DOHH2 (cell line): ENCODE data around the gene TVP23B.
"Not testable (repeated sequence)": the region's sequence is repeated elsewhere in the genome, so short reads cannot be mapped to it uniquely, and the experiment has no call there.

Experiments used
- H3F3A ChIP-seq: fragments of 200-600 bp; sonication (generic), shearing (Covaris generic); 2 replicates; pipeline ENCODE4 v1.6.0; 2016; ENCODE audit warnings: antibody characterized with exemption, mild to moderate bottlenecking; ENCODE audit not compliant: control insufficient read depth, insufficient read depth
- H3K27ac ChIP-seq: fragments of 200-600 bp; sonication (generic); 2 replicates; pipeline ENCODE4 v1.5.1; 2014; ENCODE audit warnings: low read depth, mild to moderate bottlenecking, low read length, moderate library complexity
- H3K27me3 ChIP-seq: fragments of 200-600 bp; sonication (generic); 2 replicates; pipeline ENCODE4 v1.6.1; 2014; ENCODE audit warnings: mild to moderate bottlenecking, low read length, mixed read lengths; ENCODE audit not compliant: control insufficient read depth
- H3K36me3 ChIP-seq: fragments of 200-600 bp; sonication (generic); 2 replicates; pipeline ENCODE4 v1.6.1; 2014; ENCODE audit warnings: mild to moderate bottlenecking, low read length, moderate library complexity, mixed read lengths; ENCODE audit not compliant: control insufficient read depth
- H3K4me1 ChIP-seq: fragments of 200-600 bp; sonication (generic); 2 replicates; pipeline ENCODE4 v1.6.1; 2014; ENCODE audit warnings: mild to moderate bottlenecking, low read length, mixed read lengths; ENCODE audit not compliant: control insufficient read depth
- H3K4me2 ChIP-seq: fragments of 200-600 bp; sonication (generic); 2 replicates; pipeline ENCODE4 v1.6.0; 2014; ENCODE audit warnings: mild to moderate bottlenecking, low read length, moderate library complexity
- H3K4me3 ChIP-seq: fragments of 200-600 bp; sonication (generic); 2 replicates; pipeline ENCODE4 v1.5.1; 2014; ENCODE audit warnings: mild to moderate bottlenecking, low read length, mixed read lengths
- H3K79me2 ChIP-seq: fragments of 200-600 bp; sonication (generic); 2 replicates; pipeline ENCODE4 v1.6.1; 2014; ENCODE audit warnings: mild to moderate bottlenecking, low read length, mixed read lengths; ENCODE audit not compliant: control insufficient read depth
- H3K9me2 ChIP-seq: fragments of 200-600 bp; sonication (generic); replicated peaks from 2 replicates; pipeline ENCODE4 v1.6.1; 2014; ENCODE audit warnings: mild to moderate bottlenecking, low read length, mixed read lengths; ENCODE audit not compliant: control insufficient read depth
- H3K9me3 ChIP-seq: fragments of 200-600 bp; sonication (generic); 2 replicates; pipeline ENCODE4 v1.6.1; 2014; ENCODE audit warnings: antibody characterized with exemption, low read length, mixed read lengths; ENCODE audit not compliant: control insufficient read depth, insufficient read depth
- H4K20me1 ChIP-seq: fragments of 200-600 bp; sonication (generic); 2 replicates; pipeline ENCODE4 v1.6.0; 2014; ENCODE audit warnings: low read depth, mild to moderate bottlenecking, antibody characterized with exemption, low read length, moderate library complexity; ENCODE audit not compliant: control insufficient read depth, insufficient read depth

Gene TVP23B

GRCh38 chr17:18747501-18747900 lies 33.5 kb upstream of the TVP23B start:
- H3K9me2 ChIP-seq, H3F3A ChIP-seq, H3K4me2 ChIP-seq, H3K27me3 ChIP-seq, H3K9me3 ChIP-seq, H3K27ac ChIP-seq, H3K36me3 ChIP-seq, H3K4me1 ChIP-seq, H4K20me1 ChIP-seq, H3K4me3 ChIP-seq, H3K79me2 ChIP-seq: not testable (repeated sequence)

- H3K79me2 ChIP-seq, H3K36me3 ChIP-seq, H3K27me3 ChIP-seq, H3K27ac ChIP-seq, H3K4me2 ChIP-seq, H3F3A ChIP-seq, H4K20me1 ChIP-seq, H3K9me3 ChIP-seq, H3K4me1 ChIP-seq, H3K9me2 ChIP-seq, H3K4me3 ChIP-seq: not testable (repeated sequence)
Measured at GRCh38 chr17:18750242-18750641, 30.7 kb upstream of the TVP23B start.

GRCh38 chr17:18753829-18754409 lies 27.1 kb upstream of the TVP23B start:
- not testable (repeated sequence) for H3K27ac ChIP-seq, H3K27me3 ChIP-seq, H3K79me2 ChIP-seq, H3K9me3 ChIP-seq, H3K4me1 ChIP-seq, H3K4me2 ChIP-seq, H4K20me1 ChIP-seq, H3K36me3 ChIP-seq, H3F3A ChIP-seq, H3K9me2 ChIP-seq, H3K4me3 ChIP-seq

DNA sequence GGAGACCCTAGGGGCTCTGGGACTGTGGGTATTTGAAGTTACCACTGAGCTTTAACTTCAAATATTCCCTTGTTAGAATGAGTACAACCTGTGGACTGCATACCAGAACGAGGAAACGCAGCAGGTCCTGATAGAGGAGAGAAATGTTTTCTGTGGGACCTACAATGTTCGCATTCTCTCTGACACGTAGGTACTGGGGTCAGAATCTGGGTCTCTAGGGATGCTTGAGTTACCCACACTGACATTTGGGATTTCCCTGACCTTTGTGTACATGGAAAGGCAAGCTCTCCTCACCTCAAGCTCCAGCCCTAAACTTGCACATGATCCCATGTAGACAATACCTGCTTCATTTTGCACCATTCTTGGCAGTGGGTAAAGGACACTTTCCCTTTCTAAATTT lies 25.0 kb upstream of the TVP23B start:
- not testable (repeated sequence) for H3K27me3 ChIP-seq

GRCh38 chr17:18757368-18758044 lies 23.5 kb upstream of the TVP23B start:
- H3K9me2 ChIP-seq, H3F3A ChIP-seq, H3K4me2 ChIP-seq, H3K4me3 ChIP-seq, H3K4me1 ChIP-seq, H3K36me3 ChIP-seq, H3K79me2 ChIP-seq, H4K20me1 ChIP-seq, H3K9me3 ChIP-seq, H3K27ac ChIP-seq, H3K27me3 ChIP-seq: not testable (repeated sequence)

More for the DNA sequence above, 25.0 kb upstream of the TVP23B start:
- H3K9me3 ChIP-seq, H3K27ac ChIP-seq, H3K4me3 ChIP-seq, H3K4me1 ChIP-seq, H3K79me2 ChIP-seq, H3K9me2 ChIP-seq, H4K20me1 ChIP-seq, H3K36me3 ChIP-seq, H3F3A ChIP-seq, H3K4me2 ChIP-seq: not testable (repeated sequence)

- H3K4me1 ChIP-seq, H4K20me1 ChIP-seq, H3K79me2 ChIP-seq, H3K36me3 ChIP-seq, H3K9me3 ChIP-seq, H3K4me3 ChIP-seq, H3F3A ChIP-seq, H3K27ac ChIP-seq, H3K27me3 ChIP-seq, H3K4me2 ChIP-seq, H3K9me2 ChIP-seq: not testable (repeated sequence)
Measured at GRCh38 chr17:18758344-18758743, 22.6 kb upstream of the TVP23B start.

DNA sequence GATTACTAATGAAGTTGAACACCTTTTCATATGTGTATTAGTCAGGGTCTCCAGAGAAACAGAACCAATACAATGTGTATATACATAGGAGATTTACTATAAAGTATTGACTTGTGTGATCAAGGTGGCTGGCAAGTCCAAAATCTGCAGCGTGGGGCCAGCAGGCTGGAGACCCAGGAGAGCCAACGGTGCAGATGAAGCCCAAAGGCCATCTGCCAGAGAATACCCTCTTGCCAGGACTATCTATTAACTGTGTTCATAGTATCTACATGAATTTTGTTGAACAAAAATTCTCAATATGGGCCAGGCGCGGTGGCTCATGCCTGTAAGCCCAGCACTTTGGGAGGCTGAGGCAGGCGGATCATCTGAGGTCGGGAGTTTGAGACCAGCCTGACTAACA lies 20.8 kb upstream of the TVP23B start:
- not testable (repeated sequence) for H3K79me2 ChIP-seq, H3K4me1 ChIP-seq, H4K20me1 ChIP-seq, H3K27ac ChIP-seq, H3K4me3 ChIP-seq, H3F3A ChIP-seq, H3K9me3 ChIP-seq, H3K4me2 ChIP-seq, H3K9me2 ChIP-seq, H3K36me3 ChIP-seq, H3K27me3 ChIP-seq

- H3K4me2 ChIP-seq, H3K79me2 ChIP-seq: not testable (repeated sequence)
Measured at GRCh38 chr17:18770572-18770971, 10.4 kb upstream of the TVP23B start.

More at GRCh38 chr17:18770572-18770971, 10.4 kb upstream of the TVP23B start:
- not testable (repeated sequence) for H3K9me2 ChIP-seq, H3K4me3 ChIP-seq, H4K20me1 ChIP-seq, H3F3A ChIP-seq, H3K27ac ChIP-seq, H3K36me3 ChIP-seq, H3K4me1 ChIP-seq, H3K9me3 ChIP-seq
- peaks cover 19% of the 10 kb centered on the region for H3K27me3 ChIP-seq
